Keratinocyte (primary cell): ENCODE data around the gene GPR32. TPM values are rescaled to one million over a fixed set of nuclear protein-coding genes. Genes with fewer than 3 reads are reported as not detected.
A peak's percentile ranks its signal among the peaks of the same experiment; 100 is the strongest.

Source experiments
- DNase-seq: peaks from one replicate; pipeline ENCODE4 v3.0.0-alpha.2; 2011; ENCODE audit warnings: low read depth, missing footprints, low spot score
- FAIRE-seq: peaks from 2 replicates; lab custom pipeline; 2011; peaks lifted over from hg19 to GRCh38; lab: Jason Lieb, UNC
- H2AFZ ChIP-seq: 2 replicates; pipeline ENCODE4 v1.6.0; 2012; ENCODE audit warnings: low read length, control low read depth, inconsistent platforms; ENCODE audit not compliant: control insufficient read depth
- H3K27ac ChIP-seq: 2 replicates; pipeline ENCODE4 v1.5.1; 2011; ENCODE audit warnings: low read length; ENCODE audit not compliant: control insufficient read depth, insufficient read depth
- H3K27me3 ChIP-seq: 3 replicates; pipeline ENCODE4 v1.6.0; 2011; ENCODE audit warnings: low read length; ENCODE audit not compliant: control insufficient read depth, insufficient read depth; ENCODE audit errors: extremely low read depth
- H3K36me3 ChIP-seq, 2 experiments: 2 replicates in 1 of 2; 3 replicates in 1 of 2; pipeline ENCODE4 v1.5.1; 2011; ENCODE audit warnings: low read length in 2 of 2, mild to moderate bottlenecking in 1 of 2; ENCODE audit not compliant: control insufficient read depth in 2 of 2, insufficient read depth in 2 of 2; ENCODE audit errors: extremely low read depth in 1 of 2
- H3K4me1 ChIP-seq: 3 replicates; pipeline ENCODE4 v1.5.1; 2011; ENCODE audit warnings: low read length; ENCODE audit not compliant: control insufficient read depth, insufficient read depth; ENCODE audit errors: extremely low read depth
- H3K4me2 ChIP-seq: 3 replicates; pipeline ENCODE4 v1.6.0; 2011; ENCODE audit warnings: low read depth, low read length; ENCODE audit not compliant: control insufficient read depth, insufficient read depth; ENCODE audit errors: extremely low read depth
- H3K4me3 ChIP-seq, 3 experiments: fragments of 200-600 bp in 1 of 3; sonication (generic) in 1 of 3; 2 replicates in 2 of 3; 3 replicates in 1 of 3; pipeline ENCODE4 v1.5.1; 2011 to 2016; ENCODE audit warnings: low read length in 3 of 3, mild to moderate bottlenecking in 3 of 3, control low read depth in 2 of 3, inconsistent platforms in 1 of 3, low read depth in 1 of 3, mixed read lengths in 1 of 3, mixed run types in 1 of 3, moderate library complexity in 1 of 3; ENCODE audit not compliant: control insufficient read depth in 2 of 3, insufficient read depth in 2 of 3; ENCODE audit errors: extremely low read depth in 1 of 3
- H3K79me2 ChIP-seq: 2 replicates; pipeline ENCODE4 v1.6.0; 2012; ENCODE audit warnings: low read length; ENCODE audit not compliant: control insufficient read depth, insufficient read depth
- H3K9ac ChIP-seq: 3 replicates; pipeline ENCODE4 v1.6.0; 2011; ENCODE audit warnings: low read length; ENCODE audit not compliant: control insufficient read depth, insufficient read depth; ENCODE audit errors: extremely low read depth
- H3K9me1 ChIP-seq: 3 replicates; pipeline ENCODE4 v1.6.0; 2011; ENCODE audit warnings: low read length; ENCODE audit not compliant: control insufficient read depth, insufficient read depth; ENCODE audit errors: extremely low read depth
- H3K9me3 ChIP-seq: 2 replicates; pipeline ENCODE4 v1.5.1; 2012; ENCODE audit warnings: low read depth, low read length; ENCODE audit not compliant: control insufficient read depth
- H4K20me1 ChIP-seq: 3 replicates; pipeline ENCODE4 v1.6.0; 2011; ENCODE audit warnings: low read length; ENCODE audit not compliant: control insufficient read depth, insufficient read depth; ENCODE audit errors: extremely low read depth
- CTCF ChIP-seq, 3 experiments: IDR thresholded peaks in 1 of 3; conservative IDR thresholded peaks in 1 of 3; optimal IDR thresholded peaks in 1 of 3; 2 replicates in 2 of 3; 3 replicates in 1 of 3; pipeline versions ENCODE3 to v1.5.1; 2011; ENCODE audit warnings: low read length in 3 of 3, mild to moderate bottlenecking in 3 of 3, moderate library complexity in 2 of 3, control low read depth in 1 of 3, inconsistent platforms in 1 of 3; ENCODE audit not compliant: insufficient read depth in 2 of 3; ENCODE audit errors: extremely low read depth in 1 of 3
- EZH2 ChIP-seq: IDR thresholded peaks from one replicate; pipeline ENCODE4 v1.6.1; 2012; ENCODE audit warnings: inconsistent platforms, mild to moderate bottlenecking, low read length, moderate library complexity
- dilution Hi-C: fragments of 300-500 bp; cut with MboI; formaldehyde crosslinking; loops from one replicate; pipeline ENCODE4 v1.7.0; 2020; ENCODE audit warnings: low sequenced_read_pairs; ENCODE audit not compliant: extremely low pct_ligation_motif_present
- polyA plus RNA-seq, 5 experiments: library from polyadenylated mRNA; depleted of rRNA in 3 of 5; stranded (reverse) in 3 of 5; stranded (forward) in 1 of 5; unstranded in 1 of 5; fragments of >200 nt; gene quantifications; 1 replicate in 1 of 5; 2 replicates in 3 of 5; 3 replicates in 1 of 5; pipeline versions ENCODE4 v1.2.1 to v1.2.3, GENCODE V29; 2011 to 2012; ENCODE audit warnings: missing spikeins in 2 of 5, low read depth in 1 of 5, low replicate concordance in 1 of 5

GPR32 gene
- polyA plus RNA-seq, 1 donor (not counting 4 experiments of a cell fraction or from before 2014, with no cell fraction given) = not detected

- Histone ChIP-seq H2AFZ (no peak overlapping the region), H3K4me2 (no peak overlapping the region), H3K79me2 (peaks cover 22% of the 10 kb centered on the region), H3K9me1 (no peaks in the 10 kb centered on the region), H3K9me3 (no peaks in the 10 kb centered on the region), H3K9ac (no peak overlapping the region), H3K36me3 (peaks cover 21 to 33% of the 10 kb centered on the region in 2 experiments), H3K4me3 (no peak overlapping the region), H3K27me3 (no peaks in the 10 kb centered on the region), H3K27ac (no peak overlapping the region), H4K20me1 (peaks cover 36% of the 10 kb centered on the region), H3K4me1 (no peaks in the 10 kb centered on the region)
- dilution Hi-C loops = no loop called here
- DNase-seq (no peak), FAIRE-seq (no peak)
- TF ChIP-seq EZH2 = no peak
- TF ChIP-seq CTCF (optimal IDR thresholded peaks at IDR 0.05 in 1 of 3, IDR thresholded peaks at IDR 0.05 in 1 of 3, conservative IDR thresholded peaks at IDR 0.05 in 1 of 3; ENCODE audit: extremely low read depth in 1 of 3, insufficient read depth in 2 of 3, low read length in 3 of 3) = peak in 2 of 3 experiments; percentile 48 to 50
Observed at GRCh38 chr19:50794876-50795663, 24.8 kb downstream of the GPR32 start.

DNA sequence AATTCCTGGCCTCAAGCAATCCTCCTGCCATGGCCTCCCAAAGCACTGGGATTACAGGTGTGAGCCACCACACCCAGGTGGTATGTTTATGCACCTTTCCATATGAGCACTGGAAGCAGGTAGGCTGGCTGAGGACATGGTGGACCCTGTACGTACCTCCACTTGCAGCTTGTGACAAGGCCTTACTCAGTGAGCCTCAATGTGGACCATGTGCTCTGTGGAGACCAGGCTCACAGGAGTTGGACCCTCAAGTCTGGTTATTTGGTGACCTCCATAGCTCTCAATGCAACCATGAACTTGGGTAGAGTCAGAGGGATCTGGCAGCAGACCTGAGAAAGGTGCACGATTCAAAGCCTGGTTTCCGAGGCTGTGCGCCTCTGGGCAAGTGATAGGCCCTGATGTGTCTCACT lies 25.4 kb downstream of the GPR32 start:
- FAIRE-seq (no peak), DNase-seq (no peak)
- Histone ChIP-seq H3K27ac (no peak overlapping the region), H3K4me3 (no peak overlapping the region), H3K36me3 (peaks cover 21 to 37% of the 10 kb centered on the region in 2 experiments), H3K27me3 (no peaks in the 10 kb centered on the region), H3K79me2 (peaks cover 25% of the 10 kb centered on the region), H2AFZ (no peak overlapping the region), H3K9me1 (no peaks in the 10 kb centered on the region), H3K4me2 (no peak overlapping the region), H3K9me3 (no peaks in the 10 kb centered on the region), H3K9ac (no peak overlapping the region), H4K20me1 (peaks cover 39% of the 10 kb centered on the region), H3K4me1 (no peaks in the 10 kb centered on the region)
- dilution Hi-C loops = no loop called here
- no peak for TF ChIP-seq CTCF (optimal IDR thresholded peaks at IDR 0.05 in 1 of 3, IDR thresholded peaks at IDR 0.05 in 1 of 3, conservative IDR thresholded peaks at IDR 0.05 in 1 of 3; ENCODE audit: extremely low read depth in 1 of 3, insufficient read depth in 2 of 3, low read length in 3 of 3)
